Osteocyte (in vitro differentiated cells): ENCODE measurements around the gene PLA2G2D. TPM values are rescaled to one million over a fixed set of nuclear protein-coding genes. Genes with fewer than 3 reads are reported as not detected.
"Not testable (repeated sequence)": the region's sequence is repeated elsewhere in the genome, so short reads cannot be mapped to it uniquely, and the experiment has no call there.

ENCODE experiments used
- DNase-seq: peaks from one replicate; pipeline ENCODE4 v3.0.0; 2021; ENCODE audit warnings: mixed read lengths; ENCODE audit not compliant: unreplicated experiment; ENCODE audit errors: extremely low spot score
- H3K27ac Mint-ChIP-seq: one replicate; pipeline ENCODE4 v1.8.0; 2021; ENCODE audit warnings: mild to moderate bottlenecking, mixed read lengths; ENCODE audit not compliant: unreplicated experiment
- H3K27me3 Mint-ChIP-seq: one replicate; pipeline ENCODE4 v1.8.0; 2021; ENCODE audit warnings: mixed read lengths; ENCODE audit not compliant: unreplicated experiment
- H3K36me3 Mint-ChIP-seq: one replicate; pipeline ENCODE4 v1.8.0; 2021; ENCODE audit warnings: mixed read lengths; ENCODE audit not compliant: unreplicated experiment
- H3K4me1 Mint-ChIP-seq: one replicate; pipeline ENCODE4 v1.8.0; 2021; ENCODE audit warnings: mixed read lengths; ENCODE audit not compliant: unreplicated experiment
- H3K4me3 Mint-ChIP-seq: one replicate; pipeline ENCODE4 v1.8.0; 2021; ENCODE audit warnings: mild to moderate bottlenecking, moderate library complexity, mixed read lengths; ENCODE audit not compliant: unreplicated experiment
- H3K9me3 Mint-ChIP-seq: one replicate; pipeline ENCODE4 v1.8.0; 2021; ENCODE audit warnings: mixed read lengths; ENCODE audit not compliant: unreplicated experiment
- CTCF ChIP-seq: fragments of 200-600 bp; sonication (generic); IDR thresholded peaks from 2 replicates; pipeline ENCODE4 v1.5.0; 2021; ENCODE audit warnings: antibody characterized with exemption, mild to moderate bottlenecking, moderate library complexity
- total RNA-seq: library from RNA; stranded (reverse); gene quantifications from 2 replicates; pipeline ENCODE4 v1.2.1, GENCODE V29; 2021

The PLA2G2D gene
- total RNA-seq, 1 donor from 2014 or later = not detected

- H3K4me3 Mint-ChIP-seq = no peak overlapping the region
- H3K27ac Mint-ChIP-seq = no peak overlapping the region
- no peak for DNase-seq
- peaks cover 2% of the 10 kb centered on the region for H3K27me3 Mint-ChIP-seq
- TF ChIP-seq CTCF = no peak
- H3K9me3 Mint-ChIP-seq = no peaks in the 10 kb centered on the region
- H3K36me3 Mint-ChIP-seq = no peaks in the 10 kb centered on the region
- H3K4me1 Mint-ChIP-seq = no peaks in the 10 kb centered on the region
Observed at GRCh38 chr1:20138346-20138745, 19.0 kb upstream of the PLA2G2D start.

GRCh38 chr1:20137604-20138003, 18.3 kb upstream of the PLA2G2D start:
- DNase-seq = no peak
- no peak for TF ChIP-seq CTCF
- peaks cover 2% of the 10 kb centered on the region for H3K27me3 Mint-ChIP-seq
- H3K9me3 Mint-ChIP-seq = no peaks in the 10 kb centered on the region
- H3K4me3 Mint-ChIP-seq = no peak overlapping the region
- H3K36me3 Mint-ChIP-seq = no peaks in the 10 kb centered on the region
- no peak overlapping the region for H3K27ac Mint-ChIP-seq
- H3K4me1 Mint-ChIP-seq = no peaks in the 10 kb centered on the region

GRCh38 chr1:20137055-20137454, 17.7 kb upstream of the PLA2G2D start:
- TF ChIP-seq CTCF = no peak
- H3K36me3 Mint-ChIP-seq = no peaks in the 10 kb centered on the region
- DNase-seq = no peak
- no peak overlapping the region for H3K4me3 Mint-ChIP-seq
- no peaks in the 10 kb centered on the region for H3K9me3 Mint-ChIP-seq
- no peak overlapping the region for H3K27ac Mint-ChIP-seq
- H3K27me3 Mint-ChIP-seq = peaks cover 5% of the 10 kb centered on the region
- H3K4me1 Mint-ChIP-seq = no peaks in the 10 kb centered on the region

- H3K27ac Mint-ChIP-seq = no peak overlapping the region
- TF ChIP-seq CTCF = no peak
- no peaks in the 10 kb centered on the region for H3K36me3 Mint-ChIP-seq
- DNase-seq = no peak
- H3K27me3 Mint-ChIP-seq = peaks cover 7% of the 10 kb centered on the region
- H3K9me3 Mint-ChIP-seq = no peaks in the 10 kb centered on the region
- H3K4me1 Mint-ChIP-seq = no peaks in the 10 kb centered on the region
- H3K4me3 Mint-ChIP-seq = no peak overlapping the region
Observed at GRCh38 chr1:20136249-20136648, 16.9 kb upstream of the PLA2G2D start.

GRCh38 chr1:20134995-20135394, 15.7 kb upstream of the PLA2G2D start:
- peaks cover 2% of the 10 kb centered on the region for H3K9me3 Mint-ChIP-seq
- H3K4me3 Mint-ChIP-seq = no peak overlapping the region
- no peak overlapping the region for H3K27ac Mint-ChIP-seq
- DNase-seq = no peak
- peaks cover 7% of the 10 kb centered on the region for H3K27me3 Mint-ChIP-seq
- TF ChIP-seq CTCF = no peak
- H3K36me3 Mint-ChIP-seq = no peaks in the 10 kb centered on the region
- no peaks in the 10 kb centered on the region for H3K4me1 Mint-ChIP-seq

GRCh38 chr1:20130518-20130917, 11.2 kb upstream of the PLA2G2D start:
- H3K27me3 Mint-ChIP-seq, H3K4me1 Mint-ChIP-seq, H3K4me3 Mint-ChIP-seq, DNase-seq, H3K36me3 Mint-ChIP-seq, H3K27ac Mint-ChIP-seq, H3K9me3 Mint-ChIP-seq: not testable (repeated sequence)
